TTC549 (cell line): ENCODE measurements around the gene TGFBR2.
"Not testable (repeated sequence)": the region's sequence is repeated elsewhere in the genome, so short reads cannot be mapped to it uniquely, and the experiment has no call there.

ENCODE experiments used
- FAIRE-seq: peaks from 2 replicates; lab custom pipeline; 2012; peaks lifted over from hg19 to GRCh38; lab: Jason Lieb, UNC

TGFBR2 gene

DNA sequence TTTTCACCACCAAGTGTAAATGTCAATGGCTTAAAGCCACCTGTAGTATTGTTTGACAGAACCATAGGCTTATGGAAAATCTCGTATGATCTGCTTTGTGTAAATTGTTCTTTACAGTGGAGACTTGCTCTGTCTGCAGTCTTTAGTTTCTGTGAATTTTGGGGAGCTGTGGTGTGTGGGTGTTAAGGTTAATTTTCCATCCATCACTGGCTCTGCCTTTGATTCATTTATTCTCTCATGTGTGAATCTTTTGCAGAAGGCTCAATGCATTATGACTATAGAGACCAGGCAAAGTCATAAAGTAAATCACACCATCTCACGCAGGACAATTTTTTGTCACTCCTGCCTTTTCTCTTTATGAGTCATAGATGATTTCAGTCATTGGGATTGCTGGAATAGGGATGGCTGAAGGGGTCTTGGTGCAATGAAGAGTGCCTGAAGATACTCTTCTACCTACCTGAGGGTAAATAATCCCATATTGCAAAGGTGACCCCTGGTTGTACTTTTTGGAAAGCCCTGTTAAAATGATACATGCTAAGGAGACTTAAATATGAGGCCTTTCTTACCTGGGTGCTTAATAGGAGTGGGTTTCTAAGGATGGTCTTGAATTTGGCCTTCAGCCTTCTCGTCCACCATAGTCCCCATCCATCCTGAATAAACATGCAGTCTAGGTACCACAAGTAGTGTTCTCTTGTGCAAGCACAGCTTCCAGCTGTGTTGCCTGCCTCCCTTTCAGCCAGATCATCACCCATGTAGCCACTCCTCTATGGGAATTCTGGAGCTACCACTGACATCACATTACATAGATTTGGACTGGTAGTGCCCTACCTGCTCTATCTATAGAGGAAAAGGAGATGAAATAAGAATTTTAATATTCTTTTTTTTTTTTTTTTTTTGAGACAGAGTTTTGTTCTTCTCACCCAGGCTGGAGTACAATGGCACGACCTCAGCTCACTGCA is 14.3 kb downstream of the TGFBR2 start:
- FAIRE-seq = no peak

DNA sequence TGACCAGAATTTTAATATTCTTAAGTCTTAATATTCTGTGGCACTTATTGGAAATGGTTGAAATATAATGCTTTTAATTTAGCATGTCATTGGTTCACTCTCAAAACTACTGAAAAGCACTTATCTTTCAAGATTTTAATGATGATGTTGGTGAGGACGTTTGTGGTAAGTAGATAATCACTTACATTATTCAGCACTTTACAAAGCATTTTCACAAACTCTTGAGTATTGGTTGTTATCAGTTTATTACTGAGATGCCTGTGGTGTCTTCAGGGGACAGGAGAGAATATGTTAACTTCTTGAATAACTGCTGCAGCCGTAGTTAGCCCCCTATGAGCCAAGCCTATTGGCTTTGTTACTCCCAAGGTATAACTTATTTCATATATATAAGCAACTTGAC is 15.2 kb downstream of the TGFBR2 start:
- FAIRE-seq = no peak

DNA sequence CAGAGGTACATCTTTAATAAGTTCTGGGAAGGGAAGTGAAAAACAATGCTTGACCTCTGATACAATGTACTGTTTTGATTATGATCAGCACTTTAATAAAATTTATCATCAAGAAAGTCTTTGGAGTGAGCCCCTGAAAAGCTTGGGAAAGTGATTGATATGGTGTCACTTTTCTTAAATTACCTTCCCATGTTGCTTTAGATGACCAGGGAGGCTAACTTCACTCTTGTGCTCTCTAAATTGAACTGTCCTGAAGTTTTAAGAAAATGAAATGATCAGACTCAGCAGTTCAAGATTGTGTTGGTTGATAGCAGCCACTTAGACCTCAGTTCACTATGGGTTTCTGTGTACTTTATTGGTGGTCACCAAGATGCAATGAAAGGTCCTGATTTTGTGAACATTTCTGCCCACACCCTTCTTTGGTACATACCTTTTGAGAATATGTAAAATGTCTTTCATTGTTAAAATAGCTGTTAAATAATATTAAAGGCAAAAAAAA is 15.7 kb downstream of the TGFBR2 start:
- no peak for FAIRE-seq

DNA sequence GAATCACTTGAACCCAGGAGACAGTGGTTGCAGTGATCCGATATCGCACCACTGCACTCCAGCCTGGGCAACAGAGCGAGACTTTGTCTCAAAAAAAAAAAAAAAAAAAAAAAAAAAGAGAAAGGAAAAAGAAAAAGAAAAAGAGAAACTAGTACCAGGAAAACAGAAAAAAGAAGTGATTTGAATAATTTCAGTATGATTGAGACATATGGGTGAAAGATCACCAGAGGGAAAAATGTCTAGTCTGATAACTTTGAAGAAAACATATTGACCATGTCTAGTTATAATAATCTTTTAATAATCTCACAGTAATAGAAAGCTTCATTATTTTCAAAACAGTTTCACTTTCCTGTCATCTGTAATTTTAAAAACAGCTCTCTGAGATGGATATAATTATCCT is 16.4 kb downstream of the TGFBR2 start:
- FAIRE-seq = no peak

DNA sequence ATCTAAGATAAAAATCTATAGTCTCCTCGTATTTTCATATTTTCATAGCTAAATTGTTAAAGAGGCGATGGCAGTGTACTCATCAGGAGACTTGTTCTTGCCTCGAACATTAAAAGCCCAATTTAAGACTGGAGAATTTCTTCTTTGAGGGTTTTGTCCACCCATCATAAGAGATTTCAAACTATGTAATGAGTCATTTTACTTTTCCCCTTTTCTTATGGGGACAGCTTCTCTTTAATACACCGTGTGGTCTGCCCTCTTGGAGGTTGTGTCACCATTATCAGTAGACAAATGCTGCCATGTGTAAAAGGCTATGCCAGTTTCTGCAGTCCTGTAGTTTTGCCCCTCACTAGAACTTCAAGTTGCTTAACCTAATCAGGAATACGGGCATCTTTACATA is 16.9 kb downstream of the TGFBR2 start:
- no peak for FAIRE-seq

DNA sequence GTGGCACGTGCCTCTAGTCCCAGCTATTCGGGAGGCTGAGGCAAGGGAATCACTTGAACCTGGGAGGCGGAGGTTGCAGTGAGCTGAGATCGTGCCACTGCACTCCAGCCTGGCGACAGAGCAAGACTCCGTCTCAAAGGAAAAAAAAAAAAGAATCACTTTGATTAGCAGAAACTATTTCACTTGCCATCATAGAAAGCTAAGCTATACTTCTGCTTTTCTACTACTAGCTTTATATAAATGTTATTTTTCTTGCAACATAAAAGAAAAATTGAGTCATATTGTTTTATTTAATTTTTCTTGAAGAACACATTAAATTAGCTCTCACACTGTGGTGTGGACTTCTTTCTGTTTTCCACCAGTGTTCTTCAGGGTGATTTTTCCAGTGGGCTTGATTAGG is 18.1 kb downstream of the TGFBR2 start:
- not testable (repeated sequence) for FAIRE-seq

DNA sequence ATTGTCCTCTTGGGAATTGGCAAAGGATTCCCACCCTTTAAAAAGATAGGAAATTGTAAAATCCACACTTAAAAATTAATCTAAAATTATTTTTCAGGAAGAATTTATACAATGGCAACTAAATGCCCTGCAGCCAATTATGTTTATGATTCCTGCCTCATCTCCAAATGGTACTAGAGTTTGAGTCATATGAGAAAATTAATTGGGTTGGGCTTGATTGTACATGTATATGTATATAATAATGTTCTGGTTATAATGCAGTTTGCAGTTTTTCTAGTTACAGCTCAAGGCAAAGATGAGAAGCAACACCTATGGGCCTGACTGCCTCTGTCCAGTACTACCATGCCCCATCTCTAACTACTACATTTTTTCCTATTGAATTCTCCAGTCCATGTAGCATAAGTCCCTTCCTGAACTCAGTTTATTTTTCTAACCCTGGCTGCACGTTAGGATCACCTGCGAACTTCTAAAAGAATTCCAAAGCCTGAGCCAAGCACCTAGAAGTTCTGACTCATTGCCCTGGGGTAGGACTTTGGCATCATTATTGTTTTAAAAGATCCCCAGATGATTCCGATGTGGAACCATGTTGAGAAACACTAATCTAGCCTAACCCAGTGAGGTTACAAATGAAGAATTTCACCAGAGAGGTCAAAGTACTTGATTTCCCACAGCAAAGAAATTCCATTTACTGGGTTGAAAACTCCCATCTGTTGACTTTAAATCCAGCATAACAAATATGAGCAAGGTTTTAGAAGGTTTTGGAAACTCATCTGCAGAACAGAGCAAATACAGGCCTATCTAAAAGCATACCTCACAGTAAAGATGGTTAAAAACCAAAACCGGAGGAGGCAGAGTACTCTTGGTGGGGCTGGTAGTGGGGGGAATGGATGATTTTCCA is 19.4 kb downstream of the TGFBR2 start:
- FAIRE-seq = no peak

DNA sequence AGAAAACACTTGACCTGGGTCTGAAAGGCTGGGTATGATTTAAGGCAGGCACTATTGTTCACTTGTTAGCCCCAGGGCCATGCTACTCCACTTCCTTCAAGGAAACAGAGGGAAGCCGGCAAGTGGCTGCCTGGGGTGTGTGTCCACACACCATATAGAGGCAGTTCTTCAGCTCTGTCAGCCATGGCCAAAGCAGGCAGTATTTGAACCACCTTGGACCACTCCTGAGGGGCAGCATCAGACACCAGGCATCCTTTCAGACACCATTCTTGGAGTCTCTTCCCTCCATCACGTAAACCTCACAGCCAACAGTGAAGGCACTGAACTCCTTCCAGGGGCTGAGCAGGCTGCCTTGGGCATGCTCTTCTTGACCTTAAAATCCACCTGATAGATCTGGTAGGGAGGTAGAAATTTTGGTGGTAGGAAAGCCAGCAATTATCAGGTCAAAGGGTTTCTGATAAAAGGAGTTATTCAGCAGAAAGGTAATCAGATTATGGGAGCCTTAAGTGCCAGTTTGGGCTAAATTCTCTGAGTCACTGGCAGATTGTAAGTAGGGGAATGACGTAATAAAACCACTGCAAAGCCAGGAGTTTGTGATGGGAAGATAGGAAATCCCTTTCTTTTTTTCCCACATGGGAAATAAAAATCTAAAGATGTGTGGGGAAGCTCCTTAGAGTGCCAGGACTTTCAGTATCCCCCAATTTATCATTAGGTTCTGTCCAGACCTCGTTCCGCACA is 20.2 kb downstream of the TGFBR2 start:
- FAIRE-seq = no peak

DNA sequence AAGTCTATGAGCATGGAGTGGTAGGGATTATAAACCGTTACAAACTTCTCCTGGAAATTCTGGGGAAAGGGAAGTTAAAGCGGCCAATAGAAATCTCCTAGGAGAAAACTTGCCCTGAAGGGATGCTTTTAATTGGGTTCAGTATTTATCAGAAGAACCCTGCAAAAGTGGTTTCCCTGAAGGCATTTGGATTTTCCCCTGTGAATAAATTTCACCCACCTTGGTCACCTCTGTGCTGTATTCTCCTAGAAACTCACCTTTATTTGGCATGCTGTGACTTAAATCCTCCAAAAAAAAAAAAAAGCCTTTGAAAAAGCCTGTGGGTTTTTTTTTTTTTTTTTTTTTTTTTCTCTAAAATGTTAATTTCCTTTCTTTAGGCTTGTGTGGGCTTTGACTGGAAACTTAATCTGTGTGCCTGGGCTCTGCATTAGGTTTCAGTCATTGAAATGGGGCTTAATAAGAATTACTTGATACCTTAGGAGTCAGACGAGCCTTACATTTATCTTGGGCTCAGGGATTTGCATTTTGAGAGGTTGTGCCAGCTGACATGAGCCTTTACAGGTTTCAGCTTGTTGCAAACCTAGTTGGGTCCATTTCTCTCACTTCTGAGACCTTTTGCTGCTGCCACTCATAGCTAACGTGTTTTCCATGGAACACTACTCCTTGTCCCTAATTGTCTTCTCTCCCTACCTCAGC is 22.0 kb downstream of the TGFBR2 start:
- FAIRE-seq = no peak

DNA sequence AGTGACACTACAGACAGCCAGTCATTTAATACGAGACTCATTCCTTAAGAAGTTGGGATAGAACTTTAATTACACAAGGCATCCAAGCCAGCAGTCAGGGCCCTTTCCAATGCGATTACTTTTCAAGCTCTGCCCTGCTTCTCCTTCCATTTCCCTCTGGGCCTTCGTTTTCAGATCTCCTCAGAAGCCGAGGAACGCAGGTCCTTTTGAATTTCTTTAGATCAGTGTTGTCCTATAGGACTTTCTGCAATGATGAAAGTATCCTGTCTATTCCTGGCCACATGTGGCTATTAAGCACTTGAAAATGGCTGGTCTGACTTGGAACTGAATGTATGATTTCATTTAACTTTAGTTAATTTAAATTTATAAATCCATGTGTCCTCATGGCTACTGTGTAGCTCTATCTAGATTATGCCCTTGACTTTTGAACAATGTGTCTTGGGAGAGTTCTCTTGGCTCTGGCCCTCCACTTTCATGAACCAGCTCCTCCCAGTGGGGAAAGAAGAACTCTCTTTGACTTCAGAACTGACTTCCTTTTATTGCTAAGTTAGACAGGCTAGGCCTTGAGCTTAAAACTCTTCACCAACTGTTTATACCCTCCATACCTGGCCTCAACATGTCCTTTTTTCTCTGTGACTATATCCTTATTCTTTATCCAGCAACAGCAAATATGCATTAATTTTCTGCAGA is 22.6 kb downstream of the TGFBR2 start:
- no peak for FAIRE-seq

DNA sequence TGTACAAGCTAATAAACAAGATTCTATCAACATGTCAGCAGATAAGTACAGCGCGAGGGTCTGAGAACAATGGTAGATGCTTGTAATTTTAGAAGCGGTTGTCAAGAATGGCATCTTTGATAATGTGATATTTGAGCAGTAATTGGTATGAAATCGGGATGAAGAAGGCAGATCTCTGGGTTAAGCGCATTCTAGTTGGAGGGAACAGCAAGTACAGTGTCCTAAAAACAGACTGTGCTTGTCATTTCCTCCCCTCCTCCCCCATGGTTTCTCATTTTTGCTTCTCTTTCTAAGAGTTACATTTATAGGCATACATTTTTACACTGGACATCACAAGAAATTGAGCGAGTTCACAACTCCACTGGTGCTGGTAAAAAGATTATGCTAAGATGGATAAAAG is 23.3 kb downstream of the TGFBR2 start:
- FAIRE-seq = no peak

DNA sequence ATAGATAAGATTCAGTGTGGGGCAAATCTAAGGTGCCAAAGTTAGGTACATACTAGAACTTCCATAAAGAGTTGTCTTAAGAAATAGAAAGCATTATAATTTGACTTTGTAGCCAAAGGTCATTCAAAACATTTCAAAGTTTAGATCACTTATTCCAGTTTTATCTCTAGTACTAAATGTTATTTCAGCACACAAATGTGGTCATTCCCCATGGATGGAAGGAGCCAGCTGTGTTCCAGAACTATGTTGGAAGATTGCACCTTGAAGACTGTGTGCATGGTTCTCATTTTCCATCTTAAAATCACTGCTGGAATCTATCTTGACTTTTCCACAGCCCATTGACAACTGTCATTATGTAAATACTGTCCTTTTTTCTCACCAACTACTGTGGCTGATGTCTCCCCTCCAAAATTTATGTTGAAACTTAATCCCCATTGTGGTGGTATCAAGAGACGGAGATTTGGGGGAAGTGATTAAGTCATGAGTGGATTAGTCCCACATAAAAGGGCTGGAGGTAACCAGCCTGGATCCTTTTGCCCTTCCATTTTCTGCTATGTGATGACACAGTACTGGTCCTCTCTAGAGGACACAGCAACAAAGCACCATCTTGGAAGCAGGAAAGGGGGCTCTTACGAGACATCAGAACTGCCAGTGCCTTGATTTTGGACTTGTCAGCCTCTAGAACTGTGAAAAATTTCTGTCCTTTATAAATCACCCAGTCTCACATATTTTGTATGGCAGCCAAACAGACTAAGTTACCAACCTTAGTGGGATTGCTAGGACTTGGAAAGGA is 24.0 kb downstream of the TGFBR2 start:
- no peak for FAIRE-seq

DNA sequence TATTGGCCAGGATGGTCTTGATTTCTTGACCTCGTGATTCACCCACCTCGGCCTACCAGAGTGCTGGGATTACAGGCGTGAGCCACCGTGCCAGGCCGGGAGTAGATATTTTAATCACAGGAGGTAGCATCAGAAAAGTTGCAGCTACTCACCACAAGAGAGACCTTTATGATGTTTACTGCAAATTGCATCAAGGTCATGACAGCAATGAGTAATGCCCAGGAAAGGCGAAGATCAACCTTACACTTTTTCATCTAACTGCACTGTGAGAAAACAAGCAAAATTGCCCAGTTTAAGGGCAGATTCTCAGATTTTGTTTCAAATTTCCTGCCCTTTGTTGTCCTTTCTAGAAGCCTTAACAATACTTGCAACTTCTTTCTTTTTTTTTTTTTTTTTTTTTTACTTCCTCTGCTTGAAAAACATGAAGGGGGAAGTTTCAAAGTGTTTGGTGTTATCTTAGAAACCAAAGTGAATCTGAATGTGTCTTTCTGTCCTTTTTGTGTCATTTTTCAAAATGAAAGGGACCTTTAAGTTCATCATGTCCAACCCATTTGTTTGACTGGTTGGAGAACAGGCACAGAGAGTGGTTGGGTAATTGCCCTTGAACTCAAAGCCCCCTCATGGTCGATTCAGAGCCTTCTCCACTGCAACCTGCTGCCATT is 25.0 kb downstream of the TGFBR2 start:
- no peak for FAIRE-seq

DNA sequence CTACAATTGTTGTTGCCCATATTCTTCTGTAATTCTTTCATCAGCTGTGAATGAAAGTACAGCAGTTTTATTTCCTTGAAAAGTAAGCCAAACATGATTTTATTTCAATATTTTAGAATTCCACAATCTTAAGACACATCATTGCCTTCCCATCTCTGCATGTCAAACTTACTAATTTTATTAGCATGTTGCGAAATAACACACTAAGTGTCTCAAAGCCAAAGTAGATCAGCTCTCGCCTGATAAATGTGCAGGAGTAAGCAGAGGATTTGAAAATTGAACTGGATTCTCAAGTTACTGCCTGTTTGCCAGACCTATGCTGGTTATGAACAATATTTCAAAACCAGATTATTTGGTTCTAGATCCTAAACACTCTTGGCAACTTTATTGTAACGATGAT is 25.7 kb downstream of the TGFBR2 start:
- no peak for FAIRE-seq

DNA sequence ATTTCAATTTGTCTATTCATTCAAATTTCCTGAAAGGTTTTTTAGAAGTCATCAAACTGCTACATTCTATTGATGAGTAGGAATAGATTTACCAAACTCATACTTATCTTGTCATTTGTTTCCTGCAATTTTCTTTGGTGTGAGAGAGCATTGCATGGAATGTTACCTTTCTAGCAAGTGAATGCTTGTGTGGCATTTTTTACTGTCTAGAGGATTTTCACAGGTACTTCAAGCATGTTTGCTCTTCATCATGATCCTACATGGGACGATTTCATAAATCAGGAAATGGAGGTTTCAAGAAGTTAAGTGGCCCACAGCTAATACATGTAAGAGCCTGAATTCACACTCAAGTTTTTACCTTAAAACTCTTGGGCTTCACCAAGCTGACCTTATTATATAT is 26.1 kb downstream of the TGFBR2 start:
- FAIRE-seq = no peak

DNA sequence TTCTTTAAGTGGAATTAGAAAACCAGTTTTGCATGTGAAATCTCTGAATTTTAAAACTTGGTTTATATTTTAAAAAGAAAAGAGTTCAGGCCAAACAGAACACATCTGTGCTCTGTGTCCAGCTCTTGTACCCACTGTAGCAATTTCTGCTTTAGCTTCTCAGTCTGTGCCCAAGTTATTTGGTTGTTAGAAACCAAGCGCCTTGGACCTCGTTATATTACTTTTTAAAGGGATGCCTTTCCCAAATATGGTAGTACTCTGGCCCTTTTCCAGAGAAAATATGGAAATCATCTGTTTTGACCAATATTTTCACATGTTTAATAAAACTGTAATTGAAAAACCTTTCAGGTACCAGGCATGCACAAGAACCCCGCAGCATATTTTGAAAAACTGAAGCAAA is 27.3 kb downstream of the TGFBR2 start:
- FAIRE-seq = no peak

DNA sequence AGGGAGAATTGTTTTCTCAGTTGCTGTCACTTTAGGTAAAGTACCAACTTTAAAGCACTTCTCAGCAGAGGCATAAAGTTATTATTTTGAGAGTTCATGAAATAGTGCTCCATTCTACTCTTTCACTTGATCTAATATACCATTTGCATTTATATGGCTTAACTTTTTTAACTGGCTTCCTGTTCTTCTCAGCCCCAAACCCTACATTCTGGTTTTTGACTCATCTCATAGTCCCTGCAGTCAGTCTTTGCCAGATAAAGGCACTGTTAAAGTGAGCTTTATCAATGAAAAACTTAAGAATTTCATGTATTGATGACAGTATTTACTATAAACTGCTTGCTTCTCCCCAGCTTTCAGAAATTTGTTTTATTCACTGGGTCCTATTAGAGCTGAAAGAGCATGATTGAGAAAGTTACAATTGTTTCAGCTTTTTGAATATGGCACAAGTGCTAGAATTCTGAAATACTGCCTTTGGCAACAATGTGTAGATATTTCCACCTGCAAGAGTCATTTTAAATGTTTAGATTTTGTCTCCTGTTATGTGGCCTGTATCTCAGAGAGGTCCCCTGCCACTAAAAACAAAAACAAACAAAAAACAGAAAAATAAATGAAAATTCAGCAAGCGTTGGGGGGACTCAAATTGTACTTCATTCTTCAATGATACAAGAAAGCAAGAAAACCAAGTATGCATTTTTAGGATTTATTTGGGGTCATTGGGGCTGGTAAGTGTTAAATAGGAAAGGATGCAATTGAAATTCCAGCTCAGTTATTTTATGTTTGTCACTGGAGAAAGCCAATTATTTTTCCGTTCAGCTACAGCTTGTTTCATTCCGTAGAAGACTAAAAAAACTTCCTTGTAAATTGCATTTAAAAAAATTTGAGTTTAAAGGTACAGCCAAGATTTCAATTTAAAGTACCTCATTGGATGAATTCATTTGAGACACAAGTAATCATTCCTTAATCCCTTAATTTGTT is 28.6 kb downstream of the TGFBR2 start:
- FAIRE-seq = no peak
